OCI-LY1 (cell line): ENCODE measurements around the gene NFAM1.

Experiments used
- H2AFZ ChIP-seq: fragments of 200-600 bp; sonication (generic), shearing (Covaris generic); 2 replicates; pipeline ENCODE4 v1.6.0; 2014; ENCODE audit warnings: antibody characterized with exemption, mild to moderate bottlenecking, low read length
- H3F3A ChIP-seq: fragments of 200-600 bp; sonication (generic), shearing (Covaris generic); 2 replicates; pipeline ENCODE4 v1.6.0; 2014; ENCODE audit warnings: mild to moderate bottlenecking, antibody characterized with exemption, low read length, moderate library complexity; ENCODE audit not compliant: insufficient read depth
- H3K27ac ChIP-seq: fragments of 200-600 bp; sonication (generic); 2 replicates; pipeline ENCODE4 v1.5.1; 2014; ENCODE audit warnings: low read length, mixed run types, mild to moderate bottlenecking, low read depth; ENCODE audit not compliant: poor library complexity, severe bottlenecking
- H3K27me3 ChIP-seq: fragments of 200-600 bp; sonication (generic); 2 replicates; pipeline ENCODE4 v1.6.0; 2014; ENCODE audit warnings: antibody characterized with exemption, mild to moderate bottlenecking, low read length, moderate library complexity; ENCODE audit not compliant: insufficient read depth
- H3K36me3 ChIP-seq: fragments of 200-600 bp; sonication (generic); 2 replicates; pipeline ENCODE4 v1.6.1; 2014; ENCODE audit warnings: mild to moderate bottlenecking, antibody characterized with exemption, low read length, moderate library complexity, mixed read lengths; ENCODE audit not compliant: insufficient read depth
- H3K4me1 ChIP-seq: fragments of 200-600 bp; sonication (generic); 2 replicates; pipeline ENCODE4 v1.5.1; 2014; ENCODE audit warnings: mild to moderate bottlenecking, low read length, moderate library complexity; ENCODE audit not compliant: insufficient read depth, severe bottlenecking
- H3K4me2 ChIP-seq: fragments of 200-600 bp; sonication (generic), shearing (Covaris generic); 2 replicates; pipeline ENCODE4 v1.6.1; 2014; ENCODE audit warnings: low read length
- H3K4me3 ChIP-seq: fragments of 200-600 bp; sonication (generic); 2 replicates; pipeline ENCODE4 v1.5.1; 2014; ENCODE audit warnings: low read length, low read depth, mild to moderate bottlenecking, mixed read lengths; ENCODE audit not compliant: poor library complexity, severe bottlenecking
- H3K79me2 ChIP-seq: fragments of 200-600 bp; shearing (Covaris generic); 2 replicates; pipeline ENCODE4 v1.6.1; 2016; ENCODE audit warnings: mixed run types, low read length, mixed read lengths; ENCODE audit not compliant: insufficient read depth
- H3K9ac ChIP-seq: fragments of 200-600 bp; sonication (generic), shearing (Covaris generic); 2 replicates; pipeline ENCODE4 v1.6.1; 2014; ENCODE audit warnings: mild to moderate bottlenecking, low read length, mixed read lengths
- H3K9me2 ChIP-seq: fragments of 200-600 bp; sonication (generic), shearing (Covaris generic); 2 replicates; pipeline ENCODE4 v1.6.1; 2014; ENCODE audit warnings: low read depth, mild to moderate bottlenecking, low read length, mixed read lengths
- H3K9me3 ChIP-seq: fragments of 200-600 bp; shearing (Covaris generic); 2 replicates; pipeline ENCODE4 v1.6.1; 2014; ENCODE audit warnings: low read length, mixed read lengths
- H4K20me1 ChIP-seq: fragments of 200-600 bp; sonication (generic), shearing (Covaris generic); 2 replicates; pipeline ENCODE4 v1.6.0; 2016; ENCODE audit warnings: mild to moderate bottlenecking, low read length; ENCODE audit not compliant: insufficient read depth
- EZH2 ChIP-seq: fragments of 200-600 bp; sonication (generic), shearing (Covaris generic); IDR thresholded peaks from 2 replicates; pipeline ENCODE4 v1.8.0; 2017; ENCODE audit warnings: borderline replicate concordance, mixed run types, mild to moderate bottlenecking, antibody characterized with exemption, low read length, moderate library complexity, mixed read lengths
- TF ChIP-seq, protein P1 (sequence below): fragments of 200-600 bp; sonication (generic), shearing (Covaris generic); IDR thresholded peaks from 2 replicates; pipeline ENCODE4 v1.5.1; 2017; ENCODE audit warnings: mild to moderate bottlenecking, antibody characterized with exemption, low read length, moderate library complexity, mixed read lengths

NFAM1 gene

DNA sequence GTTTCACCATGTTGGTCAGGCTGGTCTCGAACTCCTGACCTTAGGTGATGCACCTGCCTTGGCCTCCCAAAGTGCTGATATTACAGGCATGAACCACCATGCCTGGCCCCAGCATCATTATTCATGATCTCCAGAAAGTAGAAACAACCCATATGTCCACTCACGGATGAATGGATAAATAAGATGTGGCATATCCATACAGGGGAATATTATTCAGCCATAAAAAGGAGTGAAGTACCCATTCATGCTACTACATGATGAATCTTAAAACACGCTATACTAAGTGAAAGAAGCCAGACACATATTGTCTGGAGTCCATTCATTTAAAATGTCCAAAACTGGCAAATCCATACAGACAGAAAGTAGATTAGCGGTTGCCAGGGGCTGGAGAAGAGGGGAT is 81.8 kb downstream of the NFAM1 start:
- no peaks in the 10 kb centered on the region for H3F3A ChIP-seq
- no peaks in the 10 kb centered on the region for H3K9me2 ChIP-seq
- no peaks in the 10 kb centered on the region for H4K20me1 ChIP-seq
- H3K9ac ChIP-seq = no peak overlapping the region
- H3K27ac ChIP-seq = no peak overlapping the region
- H3K4me1 ChIP-seq = no peaks in the 10 kb centered on the region
- H3K4me2 ChIP-seq = no peak overlapping the region
- H3K4me3 ChIP-seq = no peak overlapping the region
- no peaks in the 10 kb centered on the region; the same call in 1 of the 2 replicates for H3K36me3 ChIP-seq
- H3K27me3 ChIP-seq = peaks cover 21% of the 10 kb centered on the region
- peaks cover 3% of the 10 kb centered on the region; the same call in 1 of the 2 replicates for H3K9me3 ChIP-seq
- no peaks in the 10 kb centered on the region for H3K79me2 ChIP-seq
- H2AFZ ChIP-seq = no peak overlapping the region
- TF ChIP-seq, protein P1, sequence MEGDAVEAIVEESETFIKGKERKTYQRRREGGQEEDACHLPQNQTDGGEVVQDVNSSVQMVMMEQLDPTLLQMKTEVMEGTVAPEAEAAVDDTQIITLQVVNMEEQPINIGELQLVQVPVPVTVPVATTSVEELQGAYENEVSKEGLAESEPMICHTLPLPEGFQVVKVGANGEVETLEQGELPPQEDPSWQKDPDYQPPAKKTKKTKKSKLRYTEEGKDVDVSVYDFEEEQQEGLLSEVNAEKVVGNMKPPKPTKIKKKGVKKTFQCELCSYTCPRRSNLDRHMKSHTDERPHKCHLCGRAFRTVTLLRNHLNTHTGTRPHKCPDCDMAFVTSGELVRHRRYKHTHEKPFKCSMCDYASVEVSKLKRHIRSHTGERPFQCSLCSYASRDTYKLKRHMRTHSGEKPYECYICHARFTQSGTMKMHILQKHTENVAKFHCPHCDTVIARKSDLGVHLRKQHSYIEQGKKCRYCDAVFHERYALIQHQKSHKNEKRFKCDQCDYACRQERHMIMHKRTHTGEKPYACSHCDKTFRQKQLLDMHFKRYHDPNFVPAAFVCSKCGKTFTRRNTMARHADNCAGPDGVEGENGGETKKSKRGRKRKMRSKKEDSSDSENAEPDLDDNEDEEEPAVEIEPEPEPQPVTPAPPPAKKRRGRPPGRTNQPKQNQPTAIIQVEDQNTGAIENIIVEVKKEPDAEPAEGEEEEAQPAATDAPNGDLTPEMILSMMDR = no peak
- no peak for TF ChIP-seq EZH2

DNA sequence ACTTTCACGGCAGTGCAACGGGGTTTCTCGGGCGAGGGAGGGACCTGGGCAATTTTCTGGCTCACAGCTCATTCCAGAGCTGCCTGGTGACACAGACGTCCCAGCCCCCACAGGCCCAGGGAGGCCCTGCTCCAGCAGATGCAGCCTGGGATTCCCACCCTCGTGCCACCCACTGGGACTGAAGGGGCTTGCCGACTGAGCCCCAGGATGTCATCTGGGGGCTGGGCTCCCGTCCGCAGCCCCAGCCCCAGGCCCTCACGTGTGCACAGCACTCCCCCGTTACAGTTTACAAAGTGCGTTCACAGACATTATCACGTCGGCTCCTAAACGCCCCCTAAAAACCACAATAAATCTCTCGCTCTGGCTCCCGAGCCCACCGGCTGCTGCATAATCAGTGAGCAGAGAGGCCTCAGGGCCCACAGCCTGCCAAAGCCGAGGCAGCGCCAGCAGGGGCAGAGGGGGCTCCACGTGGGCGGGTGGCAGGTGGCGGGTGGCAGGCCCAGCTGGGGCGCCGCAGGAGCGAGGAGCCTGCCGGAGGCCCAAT is 84.8 kb downstream of the NFAM1 start:
- Histone ChIP-seq H3K27ac (no peak overlapping the region), H3K36me3 (no peaks in the 10 kb centered on the region; the same call in 1 of the 2 replicates), H3K9ac (no peak overlapping the region), H3K9me2 (no peaks in the 10 kb centered on the region), H3K4me3 (no peak overlapping the region), H2AFZ (no peak overlapping the region), H3K4me1 (no peaks in the 10 kb centered on the region), H3K79me2 (no peaks in the 10 kb centered on the region), H4K20me1 (no peaks in the 10 kb centered on the region), H3K27me3 (peaks cover 31% of the 10 kb centered on the region), H3K9me3 (peaks cover 3% of the 10 kb centered on the region; the same call in 1 of the 2 replicates), H3K4me2 (no peak overlapping the region), H3F3A (no peaks in the 10 kb centered on the region)
- no peak for TF ChIP-seq EZH2
- TF ChIP-seq, protein P1 = no peak

DNA sequence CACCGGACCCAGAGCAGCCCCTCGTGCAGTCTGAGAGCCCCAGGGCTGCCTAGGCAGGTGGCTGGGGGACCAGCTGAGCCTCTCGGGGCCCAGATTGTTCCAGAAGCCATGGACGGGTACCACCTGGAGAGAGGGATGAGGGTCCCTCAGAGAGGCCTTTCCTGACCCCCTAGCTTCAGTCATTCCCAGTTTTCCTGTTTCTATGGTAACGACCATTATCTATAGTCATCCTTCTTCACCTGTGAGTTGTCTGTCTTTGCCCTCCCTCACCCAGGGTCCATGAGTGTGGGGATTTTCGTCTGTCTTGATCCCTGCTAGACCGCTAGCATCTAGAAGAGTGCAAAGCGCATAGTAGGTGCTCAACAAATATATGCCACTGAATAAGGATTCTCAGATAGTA is 85.5 kb downstream of the NFAM1 start:
- Histone ChIP-seq H4K20me1 (no peaks in the 10 kb centered on the region), H3F3A (no peaks in the 10 kb centered on the region), H3K9me2 (no peaks in the 10 kb centered on the region), H3K9ac (no peak overlapping the region), H2AFZ (no peak overlapping the region), H3K4me2 (no peak overlapping the region), H3K27ac (no peak overlapping the region), H3K79me2 (no peaks in the 10 kb centered on the region), H3K4me3 (no peak overlapping the region), H3K4me1 (no peaks in the 10 kb centered on the region), H3K27me3 (peaks cover 26% of the 10 kb centered on the region), H3K9me3 (peaks cover 3% of the 10 kb centered on the region; the same call in 1 of the 2 replicates), H3K36me3 (no peaks in the 10 kb centered on the region; the same call in 1 of the 2 replicates)
- TF ChIP-seq, protein P1 = no peak
- no peak for TF ChIP-seq EZH2
